ENCODE results near the gene GPATCH8.
"Not testable (repeated sequence)": the region's sequence is repeated elsewhere in the genome, so short reads cannot be mapped to it uniquely, and the experiment has no call there.

GPATCH8 gene

DNA sequence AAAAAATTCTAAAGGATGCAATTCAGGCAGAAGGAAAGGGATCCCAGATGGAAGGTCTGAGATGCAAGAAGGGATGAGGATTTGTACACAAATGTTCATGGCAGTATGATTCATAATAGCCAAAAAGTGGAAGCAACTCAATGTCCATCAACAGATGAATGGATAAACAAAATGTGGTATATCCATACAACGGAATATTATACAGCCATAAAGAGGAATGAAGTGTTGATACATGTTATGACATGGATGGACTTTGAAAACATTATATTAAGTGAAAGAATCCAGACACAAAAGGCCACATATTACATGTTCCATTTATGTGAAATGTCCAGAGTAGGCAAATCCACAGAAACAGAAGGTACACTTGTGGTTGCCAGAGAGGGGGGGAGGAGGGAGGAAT, 23.9 kb upstream of the GPATCH8 start:
- no peak for DNase-seq (ENCODE audit: low read depth in 2 of 2)

- DNase-seq (ENCODE audit: low read depth in 2 of 2), result no peak
Observed at GRCh38 chr17:44523672-44523972, 20.4 kb upstream of the GPATCH8 start.

GRCh38 chr17:44522883-44523671, 19.9 kb upstream of the GPATCH8 start:
- DNase-seq (ENCODE audit: low read depth in 2 of 2), result peak in 1 of 2 experiments; percentile 65

- no peak for DNase-seq (ENCODE audit: low read depth in 2 of 2)
Observed at GRCh38 chr17:44518032-44518431, 14.8 kb upstream of the GPATCH8 start.

GRCh38 chr17:44511241-44512134, 8.3 kb upstream of the GPATCH8 start:
- DNase-seq (ENCODE audit: low read depth in 2 of 2), result not testable (repeated sequence)

- DNase-seq (ENCODE audit: low read depth in 2 of 2), result not testable (repeated sequence)
Observed at GRCh38 chr17:44506939-44507604, 3.9 kb upstream of the GPATCH8 start.

GRCh38 chr17:44502598-44503146, 534 bp downstream of the GPATCH8 start:
- DNase-seq (ENCODE audit: low read depth in 2 of 2), result no peak

GRCh38 chr17:44501866-44502375, 1.3 kb downstream of the GPATCH8 start:
- no peak for DNase-seq (ENCODE audit: low read depth in 2 of 2)

DNA sequence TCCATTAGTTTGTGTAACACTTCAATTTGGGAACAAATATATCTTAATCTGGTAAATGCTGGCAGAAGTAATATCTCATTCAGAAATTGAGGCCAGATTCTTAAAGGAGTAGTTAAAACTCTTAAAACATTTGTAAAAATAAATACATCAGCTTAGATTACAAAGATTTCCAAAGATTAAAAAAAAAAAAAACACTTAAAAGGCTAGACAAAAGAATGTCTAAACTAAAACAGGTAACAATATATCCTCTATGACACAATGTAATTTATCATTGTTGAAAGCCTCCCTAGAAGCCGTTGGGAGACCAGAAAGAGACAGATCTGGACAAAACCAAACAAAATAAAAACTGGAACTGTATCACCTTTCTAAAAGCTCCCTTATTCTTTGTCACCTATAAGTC, 3.5 kb downstream of the GPATCH8 start:
- no peak for DNase-seq (ENCODE audit: low read depth in 2 of 2)

- no peak for DNase-seq (ENCODE audit: low read depth in 2 of 2)
Observed at GRCh38 chr17:44496815-44497214, 6.4 kb downstream of the GPATCH8 start.

GRCh38 chr17:44493339-44493738, 9.9 kb downstream of the GPATCH8 start:
- no peak for DNase-seq (ENCODE audit: low read depth in 2 of 2)

GRCh38 chr17:44492706-44493272, 10.4 kb downstream of the GPATCH8 start:
- DNase-seq (ENCODE audit: low read depth in 2 of 2), result no peak

DNA sequence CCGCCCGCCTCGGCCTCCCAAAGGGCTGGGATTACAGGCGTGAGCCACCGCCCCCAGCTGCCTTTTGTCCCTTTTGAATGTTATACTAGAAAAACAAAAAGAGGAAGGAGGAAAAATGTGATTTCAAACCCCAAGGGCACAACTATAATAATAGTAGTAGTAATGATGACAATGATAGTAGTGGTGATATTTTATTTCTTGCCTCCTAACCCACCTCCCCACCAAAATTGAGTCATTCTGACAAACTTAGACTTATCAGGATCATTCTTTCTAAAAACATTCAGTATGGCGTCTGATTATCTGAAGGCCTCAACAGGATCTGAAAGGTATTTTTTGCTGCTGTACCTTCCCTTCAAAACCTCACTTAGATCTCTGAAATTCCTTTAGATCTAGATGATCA, 13.6 kb downstream of the GPATCH8 start:
- no peak for DNase-seq (ENCODE audit: low read depth in 2 of 2)

- DNase-seq (ENCODE audit: low read depth in 2 of 2), result no peak
Observed at GRCh38 chr17:44487170-44487569, 16.0 kb downstream of the GPATCH8 start.

DNA sequence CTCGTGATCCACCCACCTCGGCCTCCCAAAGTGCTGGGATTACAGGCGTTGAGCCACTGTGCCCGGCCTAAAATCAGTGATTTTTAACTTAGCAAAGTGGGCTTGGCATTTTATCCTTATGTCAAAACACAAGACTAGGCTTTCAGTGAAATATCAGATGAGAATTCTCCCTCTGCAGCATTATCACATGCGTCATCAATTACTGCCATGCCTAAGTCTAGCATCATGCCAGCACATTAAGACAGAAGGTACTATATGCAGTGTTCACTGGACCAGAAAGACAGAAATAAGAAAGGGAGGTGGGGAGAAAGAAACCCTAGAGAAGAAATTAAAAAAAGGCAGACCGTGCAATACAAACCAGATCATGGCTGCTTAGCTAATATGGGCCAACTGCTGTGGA, 29.8 kb downstream of the GPATCH8 start:
- DNase-seq (ENCODE audit: low read depth in 2 of 2), result no peak

GRCh38 chr17:44469676-44470075, 33.5 kb downstream of the GPATCH8 start:
- no peak for DNase-seq (ENCODE audit: low read depth in 2 of 2)

DNA sequence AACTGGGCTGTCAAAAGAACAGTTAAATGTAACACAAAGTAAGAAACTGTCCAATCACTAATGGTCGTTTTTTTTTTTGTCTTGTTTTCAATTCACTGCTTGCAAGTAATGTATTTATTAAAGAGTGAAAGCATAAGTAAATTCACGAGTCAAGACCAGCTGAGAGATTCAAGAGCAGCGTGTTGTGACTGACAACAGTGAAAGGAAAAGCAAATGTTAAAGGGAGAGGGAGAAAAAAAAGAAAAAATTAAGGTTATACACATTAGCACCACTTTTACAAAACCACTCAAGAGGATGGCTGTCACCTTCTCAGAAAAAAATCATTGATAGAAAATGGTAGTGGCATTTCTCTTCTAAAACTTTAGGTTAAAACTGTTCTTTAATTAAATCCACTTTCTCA, 36.1 kb downstream of the GPATCH8 start:
- DNase-seq (ENCODE audit: low read depth in 2 of 2), result no peak

DNA sequence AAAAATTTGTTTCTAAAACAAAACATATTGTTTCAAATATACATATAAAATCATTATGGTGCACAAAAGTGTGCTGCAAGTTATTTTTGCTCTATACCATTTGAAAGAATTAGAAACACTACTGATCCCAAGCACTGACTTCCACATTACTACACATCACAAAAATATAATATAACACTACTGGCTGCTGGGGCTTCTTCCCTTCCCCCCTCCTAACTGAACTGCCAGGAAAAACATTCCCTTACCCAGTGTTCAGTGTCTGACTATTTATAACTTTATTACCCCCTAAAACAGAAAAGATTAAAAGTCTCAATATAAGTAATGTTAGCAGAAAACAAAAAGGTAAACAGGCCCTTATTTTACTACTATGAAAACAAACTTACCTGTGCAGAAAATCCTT, 36.9 kb downstream of the GPATCH8 start:
- DNase-seq (ENCODE audit: low read depth in 2 of 2), result no peak

DNA sequence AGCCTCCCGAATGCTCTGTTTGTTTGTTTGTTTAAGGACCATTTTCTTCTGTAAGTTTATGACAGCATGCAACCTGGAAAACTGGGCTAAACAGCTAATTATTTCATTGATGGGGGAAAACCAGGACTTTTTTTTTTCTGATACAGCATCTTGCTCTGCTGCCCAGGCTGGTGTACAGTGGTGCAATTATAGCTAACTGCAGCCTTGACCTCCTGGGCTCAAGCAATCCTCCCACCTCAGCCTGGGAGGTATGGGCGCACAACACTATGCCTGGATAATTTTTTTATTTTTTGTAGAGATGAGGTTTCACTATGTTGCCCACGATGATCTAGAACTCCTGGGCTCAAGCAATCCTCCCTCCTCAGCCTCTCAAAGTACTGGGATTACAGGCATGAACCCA, 37.3 kb downstream of the GPATCH8 start:
- DNase-seq (ENCODE audit: low read depth in 2 of 2), result no peak

- DNase-seq (ENCODE audit: low read depth in 2 of 2), result no peak
Observed at GRCh38 chr17:44465276-44465675, 37.9 kb downstream of the GPATCH8 start.

DNA sequence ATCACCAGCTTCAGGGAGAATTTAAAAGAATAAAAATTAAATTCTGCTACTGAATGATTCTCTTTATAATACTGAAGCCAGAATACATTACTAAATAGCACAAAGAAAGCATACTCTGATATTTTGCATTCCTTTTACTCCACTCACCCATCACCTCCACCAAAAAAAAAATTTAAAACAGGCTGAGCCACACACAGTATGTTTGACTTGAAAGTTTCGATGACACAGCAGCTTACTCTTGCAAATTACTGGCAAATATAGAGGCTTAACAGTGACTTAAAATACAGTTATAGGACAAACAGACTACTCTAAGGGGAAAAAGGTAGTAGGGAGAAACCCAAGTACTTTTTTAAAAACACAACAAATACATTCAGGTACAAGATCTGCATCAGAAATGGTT, 39.2 kb downstream of the GPATCH8 start:
- DNase-seq (ENCODE audit: low read depth in 2 of 2), result no peak

- DNase-seq (ENCODE audit: low read depth in 2 of 2), result no peak
Observed at GRCh38 chr17:44451832-44452231, 51.4 kb downstream of the GPATCH8 start.

Data from stimulated activated CD4-positive, alpha-beta T cell treated with anti-CD3 and anti-CD28 coated beads, Interleukin-12 subunit alpha, Interleukin-12 subunit beta, amount 100 ng/mL, for 24 hours (primary cell).